NCI-H82 (cell line): ENCODE measurements around the gene CTNNA1.
"Not testable (repeated sequence)": the region's sequence is repeated elsewhere in the genome, so short reads cannot be mapped to it uniquely, and the experiment has no call there.

Source experiments
- DNase-seq: peaks from one replicate; lab custom pipeline; 2025; lab: John Stamatoyannopoulos, UW

Gene CTNNA1

DNA sequence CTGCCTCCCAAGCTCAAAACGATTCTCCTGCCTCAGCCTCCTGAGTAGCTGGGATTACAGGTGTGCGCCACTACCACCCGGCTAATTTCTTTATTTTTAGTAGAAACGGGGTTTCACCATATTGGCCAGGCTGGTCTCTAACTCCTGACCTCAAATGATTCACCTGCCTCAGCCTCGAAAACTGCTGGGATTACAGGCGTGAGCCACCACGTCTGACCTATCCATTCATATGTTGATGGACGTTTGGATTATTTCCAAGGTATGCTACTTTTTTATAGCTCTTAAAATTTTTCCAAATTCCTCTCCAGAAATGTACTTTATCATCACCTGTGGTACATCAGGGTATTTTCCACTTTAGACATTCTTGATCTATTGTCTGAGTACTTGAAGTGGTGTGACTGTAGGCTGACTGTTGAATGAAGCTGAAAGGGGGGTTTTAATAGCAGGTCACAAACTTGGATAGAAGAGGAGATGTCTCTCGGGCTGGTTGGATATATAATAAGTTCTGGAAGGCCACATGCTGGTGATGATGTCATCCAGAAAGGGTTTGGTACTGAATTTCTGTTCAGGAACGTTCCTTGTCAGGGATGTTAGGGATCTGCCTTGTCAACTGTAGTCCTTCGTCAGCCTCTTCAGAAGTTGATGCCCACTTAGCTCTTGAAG, 7.4 kb downstream of the CTNNA1 start:
- DNase-seq: no peak

DNA sequence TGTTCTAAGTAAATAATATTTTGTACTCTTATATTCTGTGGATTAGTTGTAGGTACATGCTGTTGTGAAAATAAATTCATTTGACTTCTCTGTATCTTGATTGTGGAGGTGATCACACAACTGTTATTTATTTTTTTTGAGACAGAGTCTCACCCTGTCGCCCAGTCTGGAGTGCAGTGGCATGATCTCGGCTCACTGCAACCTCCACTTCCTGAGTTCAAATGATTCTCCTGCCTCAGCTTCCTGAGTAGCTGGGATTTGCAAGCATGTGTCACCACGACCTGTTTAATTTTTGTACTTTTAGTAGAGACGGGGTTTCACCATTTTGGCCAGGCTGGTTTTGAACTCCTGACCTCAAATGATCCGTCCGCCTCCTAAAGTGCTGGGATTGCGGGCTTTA, 7.9 kb downstream of the CTNNA1 start:
- not testable (repeated sequence) for DNase-seq

DNA sequence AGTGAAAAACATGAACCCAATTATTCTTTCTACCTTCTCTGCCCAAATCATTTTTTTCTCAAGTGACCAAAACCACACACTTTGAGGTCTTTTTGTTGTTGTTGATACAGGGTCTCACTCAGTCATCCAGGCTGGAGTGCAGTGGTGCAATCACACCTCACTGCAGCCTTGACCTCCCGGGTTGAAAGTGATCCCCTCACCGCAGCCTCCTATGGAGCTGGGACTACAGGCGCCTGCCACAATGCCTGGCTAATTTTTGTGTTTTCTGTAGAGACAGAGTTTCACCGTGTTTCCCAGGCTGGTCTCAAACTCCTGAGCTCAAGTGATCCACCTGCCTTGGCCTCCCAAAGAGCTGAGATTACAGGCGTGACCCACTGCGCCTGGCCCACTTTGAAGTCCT, 8.4 kb downstream of the CTNNA1 start:
- DNase-seq: not testable (repeated sequence)

DNA sequence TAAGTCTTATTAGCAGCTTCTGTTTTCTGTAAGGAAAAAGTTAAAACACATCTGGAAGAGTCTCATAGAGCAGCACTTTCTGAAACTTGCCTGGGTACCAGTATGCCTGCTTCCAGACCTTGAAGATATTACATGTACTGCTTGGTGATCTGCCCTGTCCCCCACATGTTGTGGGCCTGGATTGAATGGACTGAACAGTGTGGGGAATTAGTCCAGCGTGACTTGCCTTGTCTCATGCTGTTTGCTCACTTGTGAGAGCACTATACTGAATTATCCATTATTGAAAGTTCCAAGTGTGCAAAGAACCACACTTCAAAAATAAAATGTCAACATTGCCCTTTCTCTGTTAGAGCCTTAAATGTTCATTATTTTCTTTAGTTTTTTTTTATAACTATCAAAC, 8.9 kb downstream of the CTNNA1 start:
- DNase-seq: no peak

DNA sequence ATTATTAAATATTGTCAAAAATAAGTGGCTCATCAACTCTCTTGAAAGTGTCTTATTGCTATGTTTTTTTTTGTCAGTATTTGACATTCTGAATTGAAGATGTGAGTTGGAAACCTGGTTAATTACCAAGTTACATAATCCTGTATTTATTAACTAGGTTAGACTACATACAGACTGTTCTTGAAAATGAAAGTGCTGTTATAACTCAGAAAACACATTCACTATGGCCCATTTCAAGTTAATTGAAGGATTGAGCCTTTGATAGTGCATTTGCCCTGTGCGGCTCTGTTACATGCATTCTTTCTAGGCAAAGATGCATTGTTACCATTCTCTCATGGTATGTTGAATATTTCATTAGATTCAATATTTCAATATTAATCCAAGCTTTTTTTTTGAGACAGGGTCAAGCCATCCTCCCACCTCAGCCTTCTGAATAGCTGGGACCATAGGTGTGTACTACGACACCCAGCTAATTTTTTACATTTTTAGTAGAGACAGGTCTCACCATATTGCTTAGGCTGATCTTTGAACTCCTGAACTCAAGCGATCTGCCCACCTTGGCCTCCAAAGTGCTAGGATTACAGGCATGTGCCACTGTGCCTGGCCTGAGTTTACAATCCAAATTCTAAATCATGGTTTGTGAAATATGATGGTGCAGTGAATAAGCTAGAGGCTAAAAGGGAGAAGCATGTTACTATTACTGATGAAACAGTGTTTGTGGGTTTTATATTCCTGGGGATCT, 10.0 kb downstream of the CTNNA1 start:
- no peak for DNase-seq

DNA sequence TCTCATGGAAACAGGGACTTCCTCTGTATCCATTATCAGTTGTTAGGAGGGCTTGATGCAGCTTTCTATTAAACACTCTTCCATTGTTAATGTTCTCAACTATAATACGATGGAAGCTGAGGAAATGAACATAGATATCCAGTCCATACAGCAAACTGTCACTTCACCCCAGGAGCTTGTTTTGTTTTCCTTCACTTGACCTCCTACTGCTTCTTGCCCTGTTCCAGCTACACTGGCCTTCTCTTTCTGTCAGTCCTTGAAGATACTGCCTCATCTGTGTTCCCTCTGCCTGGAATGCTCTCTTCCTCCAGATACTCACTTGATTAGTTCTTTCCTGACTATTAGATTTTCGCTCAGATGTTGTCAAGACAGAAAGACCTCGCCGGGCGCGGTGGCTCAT, 17.1 kb downstream of the CTNNA1 start:
- no peak for DNase-seq

DNA sequence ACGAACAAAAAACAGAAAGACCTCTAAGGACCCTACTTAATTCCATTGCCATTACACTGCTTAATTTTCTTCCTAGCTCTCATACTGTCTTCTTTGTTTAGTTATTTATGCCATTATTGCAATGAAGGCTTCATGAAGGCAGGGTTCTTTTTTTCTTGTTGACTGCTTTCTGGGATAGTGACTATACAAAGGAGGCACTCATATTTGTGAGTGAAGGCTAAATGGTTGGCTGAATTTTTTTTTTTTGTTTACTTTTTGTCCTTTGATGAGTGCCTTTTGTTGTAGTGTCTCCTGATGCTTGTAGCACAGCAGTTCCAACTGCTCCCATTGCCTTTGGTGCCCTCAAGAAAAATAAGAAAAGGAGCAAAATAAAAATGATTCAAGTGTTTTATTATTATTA, 17.8 kb downstream of the CTNNA1 start:
- DNase-seq: no peak

DNA sequence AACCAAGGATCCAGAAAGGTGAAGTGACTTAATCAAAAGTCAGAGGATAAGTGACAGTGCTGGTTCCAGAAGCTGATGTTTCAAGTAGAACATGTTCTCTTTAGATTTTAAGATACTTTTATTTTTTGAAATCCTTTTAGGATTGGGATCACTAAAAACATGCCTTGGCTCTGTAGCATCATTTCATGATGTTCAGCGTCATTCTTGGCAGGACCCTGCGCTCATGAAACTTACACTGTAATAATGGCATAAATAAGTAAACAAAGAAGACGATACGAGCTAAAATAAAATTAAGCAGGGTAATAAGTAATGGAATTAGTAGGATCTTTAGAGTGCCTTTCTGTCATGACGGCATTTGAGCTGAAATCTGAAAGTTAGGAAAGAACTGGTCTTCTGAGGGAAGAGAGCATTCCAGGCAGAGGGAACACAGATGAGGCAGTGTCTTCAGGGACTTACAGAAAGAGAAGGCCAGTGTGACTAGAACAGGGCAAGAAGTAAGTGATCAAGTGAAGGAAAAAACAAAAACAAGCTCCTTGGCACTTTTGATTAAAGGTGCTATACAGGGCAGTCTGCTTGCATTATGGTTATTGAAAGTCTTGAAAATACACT, 19.9 kb downstream of the CTNNA1 start:
- no peak for DNase-seq

DNA sequence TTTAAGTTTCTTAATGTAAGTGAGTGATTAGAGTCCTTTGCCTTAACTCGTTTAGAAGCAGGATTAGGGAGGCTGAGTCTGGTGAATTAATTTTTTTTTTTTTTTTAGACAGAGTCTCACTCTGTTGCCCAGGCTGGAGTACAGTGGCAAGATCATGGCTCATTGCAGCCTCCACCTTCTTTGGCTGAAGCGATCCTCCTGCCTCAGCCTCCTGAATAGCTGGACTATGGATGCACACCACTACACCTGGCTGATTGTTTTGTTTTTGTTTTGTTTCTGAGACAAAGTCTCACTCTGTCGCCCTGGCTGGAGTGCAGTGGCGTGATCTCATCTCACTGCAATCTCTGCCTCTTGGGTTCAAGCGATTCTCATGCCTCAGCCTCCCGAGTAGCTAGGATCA, 20.4 kb downstream of the CTNNA1 start:
- DNase-seq: not testable (repeated sequence)

DNA sequence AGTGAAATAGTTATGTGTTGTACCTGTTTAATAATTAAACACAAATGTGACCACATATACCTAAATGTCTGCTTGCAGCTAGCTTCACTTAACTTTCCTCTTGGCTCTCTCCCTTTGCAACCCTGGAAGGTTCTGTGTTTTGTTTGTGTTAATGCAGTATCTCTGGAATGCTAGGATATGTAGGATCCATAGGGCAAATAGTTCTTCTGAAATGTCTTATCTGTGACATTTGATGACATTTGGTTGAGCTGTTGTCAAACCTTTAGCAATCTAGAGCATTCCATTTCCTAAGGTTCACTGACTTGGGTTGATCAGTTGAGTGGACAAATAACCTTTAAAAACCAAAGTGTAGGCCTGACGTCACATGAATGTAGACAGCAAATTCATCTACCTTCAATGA, 21.8 kb downstream of the CTNNA1 start:
- DNase-seq: no peak

DNA sequence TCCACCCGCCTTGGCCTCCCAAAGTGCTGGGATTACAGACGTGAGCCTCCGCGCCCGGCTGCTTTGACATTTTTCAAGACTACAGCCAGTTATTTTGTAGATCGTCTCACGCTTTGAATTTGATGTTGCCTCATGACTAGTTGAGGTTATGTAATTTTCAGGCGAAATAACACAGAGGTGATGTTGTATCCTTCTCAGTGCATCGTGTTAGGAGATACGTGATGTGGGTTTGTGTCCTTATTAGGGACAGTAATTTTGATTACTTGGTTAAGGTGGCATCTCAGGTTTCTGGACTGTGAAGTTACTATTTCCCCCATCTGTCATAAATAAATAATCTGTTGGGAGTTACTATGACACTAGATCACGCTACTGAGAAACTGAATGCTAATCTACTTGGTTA, 25.0 kb downstream of the CTNNA1 start:
- no peak for DNase-seq

DNA sequence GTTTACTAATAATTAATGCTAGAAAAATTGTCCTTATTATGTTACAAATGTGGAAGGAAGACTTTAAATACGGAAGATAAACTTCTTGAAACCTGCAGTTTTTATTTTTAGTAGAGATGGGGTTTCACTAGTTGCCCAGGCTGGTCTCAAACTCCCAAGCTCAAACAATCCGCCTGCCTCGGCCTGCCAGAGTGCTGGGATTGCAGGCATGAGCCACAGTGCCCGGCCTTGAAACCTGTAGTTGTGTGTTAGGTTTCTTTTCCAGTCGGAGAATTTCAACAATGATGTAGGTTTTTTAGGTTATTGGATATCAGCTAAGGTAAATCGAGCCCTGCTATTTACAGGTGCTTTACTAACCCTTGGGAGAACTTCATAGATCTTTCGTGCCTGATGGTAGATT, 30.8 kb downstream of the CTNNA1 start:
- DNase-seq: no peak

DNA sequence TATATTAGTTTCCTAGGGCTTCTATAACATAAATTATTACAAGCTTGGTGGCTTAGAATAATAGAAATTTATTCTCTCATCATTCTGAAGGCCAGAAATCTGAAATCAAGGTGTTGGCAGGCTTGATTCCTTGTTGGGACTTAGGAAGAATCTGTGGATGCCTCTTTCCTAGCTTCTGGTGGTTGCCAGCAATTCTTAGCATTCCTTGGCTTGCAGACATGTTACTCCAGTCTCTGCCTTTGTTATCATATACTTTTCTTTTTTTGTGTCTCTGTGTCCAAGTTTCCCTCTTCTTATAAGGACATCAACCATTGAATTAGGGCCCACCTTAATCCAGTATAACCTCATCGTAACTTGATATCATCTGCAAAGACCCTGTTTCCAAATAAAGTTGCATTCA, 31.4 kb downstream of the CTNNA1 start:
- DNase-seq: no peak

DNA sequence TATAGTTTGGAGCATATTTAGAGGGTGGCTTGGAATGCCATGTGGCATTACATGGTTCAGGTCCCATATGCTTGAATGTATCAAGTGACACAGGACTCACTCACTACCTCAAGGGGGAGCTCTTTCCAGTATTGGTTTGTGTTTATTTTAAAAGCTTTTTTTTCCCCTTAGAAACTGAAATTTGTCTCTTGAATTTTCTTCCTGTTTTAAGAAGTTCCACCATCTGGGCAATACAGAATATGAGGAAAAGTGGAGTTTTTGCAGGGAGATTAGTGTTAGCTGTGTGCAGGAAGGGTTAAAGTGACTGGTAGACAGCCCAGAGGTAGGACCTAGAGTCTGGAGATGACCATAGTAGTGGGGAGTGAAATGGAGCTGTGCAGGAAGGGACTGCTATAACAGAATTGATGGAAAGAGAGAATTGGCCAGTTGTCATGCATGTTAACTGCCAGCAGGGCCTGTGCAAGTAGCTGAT, 36.6 kb downstream of the CTNNA1 start:
- peak; percentile 82 for DNase-seq

DNA sequence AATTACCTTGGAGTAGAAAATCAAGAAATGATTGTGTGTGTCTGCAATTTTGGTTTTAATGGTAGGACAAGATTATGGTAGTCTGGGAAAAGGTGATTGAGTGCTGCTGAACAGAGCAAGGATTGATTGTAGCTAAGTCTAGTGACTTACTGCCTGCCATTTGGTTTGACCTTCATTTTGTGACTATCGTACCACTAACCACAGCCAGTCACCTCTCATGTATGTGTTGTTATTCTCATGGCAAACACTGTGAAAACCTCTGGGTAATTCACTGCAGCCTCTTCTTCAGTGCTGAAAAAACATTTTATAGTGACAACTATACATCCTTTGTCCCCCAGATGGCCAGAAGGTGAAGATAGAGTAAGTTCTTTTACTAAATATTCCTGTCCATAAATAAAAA, 37.5 kb downstream of the CTNNA1 start:
- DNase-seq: no peak

DNA sequence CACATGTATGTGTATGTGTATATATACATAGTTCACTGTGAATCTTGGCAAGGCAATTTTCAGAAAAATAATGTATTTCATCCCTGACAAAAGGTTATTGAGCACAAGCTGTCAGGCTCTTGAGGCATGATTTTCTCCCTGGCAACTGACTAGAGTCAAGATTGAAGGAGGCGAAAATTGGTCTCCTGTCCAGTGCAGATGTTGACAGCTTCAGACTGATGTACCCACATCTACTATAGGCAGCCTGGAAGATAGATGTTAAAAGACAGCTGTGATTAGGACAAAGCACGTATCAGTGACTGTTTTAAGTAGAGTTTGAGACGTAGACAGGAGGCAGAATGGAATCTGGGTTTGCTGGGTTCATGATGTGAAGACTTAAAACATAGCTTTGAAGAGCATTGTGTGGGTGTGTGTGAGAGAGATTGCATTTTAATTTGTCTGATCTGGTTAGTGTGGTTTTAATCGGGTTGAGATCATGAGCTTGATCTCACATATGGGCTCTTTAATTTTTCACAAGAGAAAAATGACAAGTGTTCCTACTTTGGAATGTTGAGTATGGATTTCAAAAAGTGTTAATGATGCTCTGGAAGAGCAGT, 39.1 kb downstream of the CTNNA1 start:
- DNase-seq: peak; percentile 67

DNA sequence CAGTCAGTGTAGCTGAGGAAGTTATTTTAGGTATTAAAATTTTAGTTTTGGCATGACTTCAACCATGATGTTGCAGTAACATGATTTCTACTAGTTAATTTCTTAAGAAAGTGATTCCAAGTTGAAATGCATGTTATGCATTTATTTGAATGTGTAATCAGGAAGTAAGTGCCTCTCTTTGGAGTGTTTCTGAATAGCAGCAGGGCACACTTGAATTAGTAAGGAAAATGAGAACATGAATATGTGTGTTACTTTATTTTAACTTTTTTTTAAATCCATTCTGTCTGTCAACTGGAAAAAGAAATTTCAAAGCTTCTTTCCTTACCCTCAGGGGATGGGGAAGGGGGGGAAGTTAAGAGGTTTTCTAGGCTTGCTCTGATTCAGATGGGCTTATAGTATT, 40.4 kb downstream of the CTNNA1 start:
- DNase-seq: no peak

DNA sequence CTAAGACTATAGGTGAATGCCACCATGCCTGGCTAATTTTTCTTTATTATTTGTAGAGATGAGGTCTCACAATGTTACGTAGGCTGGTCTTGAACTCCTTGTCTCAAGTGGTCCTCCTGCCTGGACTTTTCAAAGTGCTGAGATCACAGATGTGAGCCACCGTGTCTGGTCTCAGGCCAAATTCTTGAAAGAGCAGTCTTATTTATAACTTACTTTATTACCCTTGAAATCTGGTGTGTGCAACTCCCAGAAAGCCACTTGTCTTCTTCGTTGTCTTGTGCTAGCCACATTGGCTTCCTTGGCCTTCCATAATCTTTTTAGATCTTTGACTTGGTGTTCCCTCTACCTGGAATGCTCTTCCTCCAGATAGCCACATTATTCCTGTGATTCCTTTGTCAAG, 50.1 kb downstream of the CTNNA1 start:
- no peak for DNase-seq

DNA sequence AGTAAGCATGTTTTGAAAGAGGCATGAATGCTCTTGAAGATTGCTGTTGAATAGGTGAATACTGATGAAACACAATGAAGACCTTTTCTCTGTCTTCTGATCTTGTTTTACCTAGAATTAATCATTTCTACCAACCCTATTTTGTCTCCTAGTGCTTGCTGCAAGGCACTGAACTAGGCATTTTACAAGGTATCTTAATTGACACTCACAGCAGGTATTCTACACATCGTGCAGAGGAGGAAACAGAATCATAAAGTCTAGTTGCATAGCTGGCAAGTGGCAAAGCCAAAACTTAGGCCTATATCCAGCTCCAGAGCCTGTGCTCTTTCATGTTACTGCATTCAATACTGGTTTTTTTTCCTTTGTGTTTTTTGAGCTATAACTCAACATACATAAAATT, 50.7 kb downstream of the CTNNA1 start:
- DNase-seq: no peak

DNA sequence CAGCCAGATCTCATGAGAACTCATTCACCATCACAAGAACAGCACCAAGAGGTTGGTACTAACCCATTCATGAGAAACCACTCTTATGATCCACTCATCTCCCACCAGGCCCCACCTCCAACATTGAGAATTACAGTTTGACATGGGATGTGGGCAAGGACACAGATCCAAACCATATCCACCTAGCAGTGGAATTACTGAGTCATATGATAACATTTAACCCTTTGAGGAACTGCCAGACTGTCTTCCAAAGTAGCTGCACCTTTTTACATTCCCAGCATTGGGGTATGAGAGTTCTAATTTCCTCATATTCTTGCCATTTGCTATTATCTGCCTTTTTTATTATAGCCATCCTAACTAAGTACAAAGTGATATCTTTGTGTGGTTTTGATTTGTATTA, 51.9 kb downstream of the CTNNA1 start:
- no peak for DNase-seq

DNA sequence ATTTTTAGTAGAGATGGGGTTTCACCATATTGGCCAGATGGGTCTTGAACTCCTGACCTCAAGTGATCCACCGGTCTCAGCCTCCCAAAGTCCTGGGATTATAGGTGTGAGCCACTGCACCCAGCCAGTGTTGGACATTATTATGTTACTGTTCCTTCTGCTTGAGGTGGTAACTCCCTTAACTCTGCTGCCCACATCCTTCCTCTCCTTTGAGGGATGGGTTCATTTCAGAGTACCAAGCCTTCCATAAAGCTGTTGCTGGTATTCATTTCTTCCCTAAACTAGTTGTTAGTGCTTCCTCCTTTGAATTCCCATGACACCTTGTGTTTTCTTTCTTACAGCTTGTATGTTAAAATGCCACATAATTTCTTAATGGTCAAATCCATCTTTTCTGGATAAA, 54.0 kb downstream of the CTNNA1 start:
- peak; percentile 30 for DNase-seq

DNA sequence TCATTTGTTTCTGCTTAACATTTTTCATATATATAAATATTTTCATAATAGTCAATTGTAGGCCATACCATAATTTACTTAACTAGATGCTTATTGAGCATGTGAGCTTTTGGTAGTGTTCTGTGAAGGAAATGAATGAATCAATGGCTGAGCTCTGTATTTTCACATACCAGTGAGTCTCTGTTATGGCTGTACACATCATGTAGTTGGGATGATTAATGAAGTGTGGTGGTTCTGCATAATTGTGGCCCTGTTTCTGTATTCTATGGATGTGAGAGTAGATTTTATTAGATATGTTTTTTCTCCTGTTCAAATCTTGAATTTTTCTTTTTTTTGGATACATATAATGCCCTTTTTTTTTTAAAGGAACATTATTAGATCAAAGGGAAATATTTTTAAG, 56.2 kb downstream of the CTNNA1 start:
- no peak for DNase-seq

DNA sequence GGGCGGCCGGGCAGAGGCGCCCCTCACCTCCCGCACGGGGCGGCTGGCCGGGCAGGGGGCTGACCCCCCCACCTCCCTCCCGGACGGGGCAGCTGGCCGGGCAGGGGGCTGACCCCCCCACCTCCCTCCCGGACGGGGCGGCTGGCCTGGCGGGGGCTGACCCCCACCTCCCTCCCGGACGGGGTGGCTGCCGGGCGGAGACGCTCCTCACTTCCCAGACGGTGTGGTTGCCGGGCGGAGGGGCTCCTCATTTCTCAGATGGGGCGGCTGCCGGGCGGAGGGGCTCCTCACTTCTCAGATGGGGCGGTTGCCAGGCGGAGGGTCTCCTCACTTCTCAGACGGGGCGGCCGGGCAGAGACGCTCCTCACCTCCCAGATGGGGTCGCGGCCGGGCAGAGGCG, 57.6 kb downstream of the CTNNA1 start:
- DNase-seq: not testable (repeated sequence)
